NT2/D1 (cell line): ENCODE measurements around the gene MAGI3.

Source experiments
- DNase-seq: peaks from one replicate; pipeline ENCODE4 v3.0.0-alpha.2; 2011; ENCODE audit warnings: low read depth, low spot score
- H3K27me3 ChIP-seq: 2 replicates; pipeline ENCODE4 v1.6.0; 2011; ENCODE audit warnings: mild to moderate bottlenecking; ENCODE audit not compliant: insufficient read length, insufficient read depth
- H3K36me3 ChIP-seq: 2 replicates; pipeline ENCODE4 v1.6.1; 2011; ENCODE audit warnings: mild to moderate bottlenecking, low read length, mixed read lengths; ENCODE audit not compliant: insufficient read depth, insufficient read length
- H3K4me1 ChIP-seq: 2 replicates; pipeline ENCODE4 v1.5.1; 2011; ENCODE audit not compliant: insufficient read depth, insufficient read length
- H3K4me3 ChIP-seq: 2 replicates; pipeline ENCODE4 v1.5.1; 2011; ENCODE audit warnings: low read depth; ENCODE audit not compliant: insufficient read length
- H3K9ac ChIP-seq: 2 replicates; pipeline ENCODE4 v1.6.0; 2011; ENCODE audit warnings: low read depth; ENCODE audit not compliant: insufficient read length
- H3K9me3 ChIP-seq: 2 replicates; pipeline ENCODE4 v1.5.1; 2011; ENCODE audit warnings: mild to moderate bottlenecking, low read length; ENCODE audit not compliant: insufficient read depth
- SUZ12 ChIP-seq: IDR thresholded peaks from 2 replicates; pipeline ENCODE4 v1.6.1; 2011; ENCODE audit not compliant: insufficient read length, insufficient read depth; ENCODE audit errors: extremely low read depth
- YY1 ChIP-seq: IDR thresholded peaks from 2 replicates; pipeline ENCODE4 v1.6.1; 2011; ENCODE audit not compliant: insufficient read length, insufficient read depth
- ZNF274 ChIP-seq: IDR thresholded peaks from 2 replicates; pipeline ENCODE4 v1.6.1; 2011; ENCODE audit warnings: mild to moderate bottlenecking, low read depth, low read length

The MAGI3 gene

GRCh38 chr1:113530021-113530420 is 139.7 kb downstream of the MAGI3 start:
- TF ChIP-seq YY1, result no peak
- TF ChIP-seq SUZ12, result no peak
- no peak for TF ChIP-seq ZNF274
- H3K9ac ChIP-seq, result no peak overlapping the region
- no peak overlapping the region for H3K4me3 ChIP-seq
- H3K27me3 ChIP-seq, result no peaks in the 10 kb centered on the region
- no peaks in the 10 kb centered on the region for H3K36me3 ChIP-seq
- no peak for DNase-seq
- peaks cover 9% of the 10 kb centered on the region; the same call in 1 of the 2 replicates for H3K9me3 ChIP-seq
- H3K4me1 ChIP-seq, result no peaks in the 10 kb centered on the region

- DNase-seq, result no peak
Observed at GRCh38 chr1:113531321-113531720, 141.0 kb downstream of the MAGI3 start.

GRCh38 chr1:113533061-113533460 is 142.7 kb downstream of the MAGI3 start:
- H3K4me1 ChIP-seq, result no peaks in the 10 kb centered on the region
- TF ChIP-seq ZNF274 (no peak), SUZ12 (no peak)
- no peak overlapping the region for H3K4me3 ChIP-seq
- no peak for DNase-seq
- peaks cover 6% of the 10 kb centered on the region; the same call in 1 of the 2 replicates for H3K9me3 ChIP-seq
- no peaks in the 10 kb centered on the region for H3K36me3 ChIP-seq
- no peaks in the 10 kb centered on the region for H3K27me3 ChIP-seq
- no peak overlapping the region for H3K9ac ChIP-seq

More at GRCh38 chr1:113531321-113531720, 141.0 kb downstream of the MAGI3 start:
- H3K36me3 ChIP-seq, result no peaks in the 10 kb centered on the region
- TF ChIP-seq SUZ12, result no peak
- H3K9ac ChIP-seq, result no peak overlapping the region
- no peaks in the 10 kb centered on the region for H3K27me3 ChIP-seq
- H3K4me1 ChIP-seq, result no peaks in the 10 kb centered on the region
- H3K4me3 ChIP-seq, result no peak overlapping the region
- H3K9me3 ChIP-seq, result peaks cover 9% of the 10 kb centered on the region; the same call in 1 of the 2 replicates

- H3K9ac ChIP-seq, result no peak overlapping the region
- no peaks in the 10 kb centered on the region for H3K27me3 ChIP-seq
- H3K9me3 ChIP-seq, result no peaks in the 10 kb centered on the region
- no peaks in the 10 kb centered on the region for H3K36me3 ChIP-seq
- no peak for DNase-seq
- H3K4me3 ChIP-seq, result no peak overlapping the region
- TF ChIP-seq ZNF274 (no peak), SUZ12 (no peak), YY1 (no peak)
- no peaks in the 10 kb centered on the region for H3K4me1 ChIP-seq
Observed at GRCh38 chr1:113534130-113534817, 144.0 kb downstream of the MAGI3 start.

GRCh38 chr1:113534875-113535274 is 144.6 kb downstream of the MAGI3 start:
- Histone ChIP-seq H3K4me1 (no peaks in the 10 kb centered on the region), H3K4me3 (no peak overlapping the region)
- TF ChIP-seq ZNF274, result no peak
- no peak for TF ChIP-seq YY1
- no peak for TF ChIP-seq SUZ12

GRCh38 chr1:113536182-113536780 is 146.0 kb downstream of the MAGI3 start:
- no peaks in the 10 kb centered on the region for H3K4me1 ChIP-seq
- TF ChIP-seq SUZ12 (no peak), YY1 (no peak), ZNF274 (no peak)
- no peaks in the 10 kb centered on the region for H3K27me3 ChIP-seq
- H3K9ac ChIP-seq, result no peak overlapping the region
- DNase-seq, result no peak
- H3K9me3 ChIP-seq, result no peaks in the 10 kb centered on the region
- no peaks in the 10 kb centered on the region for H3K36me3 ChIP-seq
- no peak overlapping the region for H3K4me3 ChIP-seq

More at GRCh38 chr1:113534875-113535274, 144.6 kb downstream of the MAGI3 start:
- Histone ChIP-seq H3K9me3 (no peaks in the 10 kb centered on the region), H3K9ac (no peak overlapping the region), H3K36me3 (no peaks in the 10 kb centered on the region), H3K27me3 (no peaks in the 10 kb centered on the region)
- DNase-seq, result no peak

- Histone ChIP-seq H3K4me3 (no peak overlapping the region), H3K27me3 (no peaks in the 10 kb centered on the region), H3K4me1 (no peaks in the 10 kb centered on the region), H3K9ac (no peak overlapping the region), H3K36me3 (no peaks in the 10 kb centered on the region), H3K9me3 (no peaks in the 10 kb centered on the region)
- no peak for DNase-seq
- TF ChIP-seq SUZ12, result no peak
Observed at GRCh38 chr1:113538225-113538624, 147.9 kb downstream of the MAGI3 start.

- Histone ChIP-seq H3K27me3 (no peaks in the 10 kb centered on the region), H3K9me3 (no peaks in the 10 kb centered on the region), H3K9ac (no peak overlapping the region), H3K4me1 (no peaks in the 10 kb centered on the region), H3K36me3 (no peaks in the 10 kb centered on the region), H3K4me3 (no peak overlapping the region)
- TF ChIP-seq ZNF274, result no peak
- TF ChIP-seq SUZ12, result no peak
- TF ChIP-seq YY1, result no peak
- no peak for DNase-seq
Observed at GRCh38 chr1:113540335-113540734, 150.0 kb downstream of the MAGI3 start.
